GM10266 (cell line): ENCODE measurements around the gene USP49.

Experiments
- DNase-seq: peaks from one replicate; pipeline ENCODE4 v3.0.0; 2012; ENCODE audit errors: extremely low spot score
- CTCF ChIP-seq: IDR thresholded peaks from 2 replicates; pipeline ENCODE4 v1.5.1; 2012; ENCODE audit warnings: mild to moderate bottlenecking, low read depth; ENCODE audit not compliant: control insufficient read depth, insufficient read depth; ENCODE audit errors: missing control alignments

The USP49 gene

GRCh38 chr6:41791305-41791704 lies 103.9 kb downstream of the USP49 start:
- no peak for TF ChIP-seq CTCF
- no peak for DNase-seq

GRCh38 chr6:41790045-41790444 lies 105.1 kb downstream of the USP49 start:
- no peak for DNase-seq

GRCh38 chr6:41789390-41789724 lies 105.8 kb downstream of the USP49 start:
- TF ChIP-seq CTCF = no peak
- DNase-seq = no peak

More at GRCh38 chr6:41790045-41790444, 105.1 kb downstream of the USP49 start:
- TF ChIP-seq CTCF = no peak

- peak; percentile 92 for TF ChIP-seq CTCF
- peak; percentile 95 for DNase-seq
Observed at GRCh38 chr6:41787219-41787917, 107.8 kb downstream of the USP49 start, which contains the start of gene TOMM6. TSS of gene TOMM6 (plus strand) at chr6:41787694. CDS start at chr6:41787698, 4 bp downstream.

- DNase-seq = peak; percentile 93
Observed at GRCh38 chr6:41786451-41787218, 108.5 kb downstream of the USP49 start.

GRCh38 chr6:41785689-41786450 lies 109.3 kb downstream of the USP49 start:
- no peak for TF ChIP-seq CTCF
- DNase-seq = peak; percentile 46

More at GRCh38 chr6:41786451-41787218, 108.5 kb downstream of the USP49 start:
- peak; percentile 95 for TF ChIP-seq CTCF
